NK-92 (cell line): Measurements from ENCODE around the gene TGFB1.
"Not testable (repeated sequence)": the region's sequence is repeated elsewhere in the genome, so short reads cannot be mapped to it uniquely, and the experiment has no call there.

ENCODE experiments used
- DNase-seq: peaks from one replicate; lab custom pipeline; 2025; ENCODE audit not compliant: unreplicated experiment; lab: John Stamatoyannopoulos, UW

Gene TGFB1

GRCh38 chr19:41304706-41305483, 48.8 kb downstream of the TGFB1 start:
- no peak for DNase-seq

- DNase-seq, result no peak
These were observed 49.8 kb downstream of the TGFB1 start for GRCh38 chr19:41303954-41304353.

GRCh38 chr19:41302624-41303351, 50.9 kb downstream of the TGFB1 start:
- DNase-seq, result no peak

- DNase-seq, result no peak
These were observed 53.2 kb downstream of the TGFB1 start for GRCh38 chr19:41300555-41300954.

GRCh38 chr19:41299755-41300089, 54.0 kb downstream of the TGFB1 start:
- DNase-seq, result no peak

- DNase-seq, result no peak
These were observed 54.5 kb downstream of the TGFB1 start for GRCh38 chr19:41299046-41299754.

GRCh38 chr19:41298348-41298964, 55.3 kb downstream of the TGFB1 start:
- DNase-seq, result no peak

- no peak for DNase-seq
These were observed 55.9 kb downstream of the TGFB1 start for GRCh38 chr19:41297628-41298347.

GRCh38 chr19:41296433-41296871, 57.3 kb downstream of the TGFB1 start:
- no peak for DNase-seq

- no peak for DNase-seq
These were observed 58.2 kb downstream of the TGFB1 start for GRCh38 chr19:41295499-41295898.

- DNase-seq, result no peak
These were observed 59.3 kb downstream of the TGFB1 start for GRCh38 chr19:41294393-41294792.

- DNase-seq, result not testable (repeated sequence)
These were observed 63.9 kb downstream of the TGFB1 start for GRCh38 chr19:41289814-41290213.

- DNase-seq, result no peak
These were observed 64.8 kb downstream of the TGFB1 start for GRCh38 chr19:41288673-41289530.
